Right cardiac atrium (tissue), 5 donors: Measurements from ENCODE around the gene BPIFA3. TPM values are rescaled to one million over a fixed set of nuclear protein-coding genes. Genes with fewer than 3 reads are reported as not detected.

ENCODE experiments used
- ATAC-seq, 2 donors: fragments of 200-7000 bp; cut with Tn5 transposase; one replicate each; pipeline versions ENCODE4 v1.8.0 to v1.9.1; 2020; ENCODE audit warnings: moderate library complexity in 2 of 2, mild to moderate bottlenecking in 1 of 2
- DNase-seq, 3 donors: peaks; one replicate each; pipeline ENCODE4 v3.0.0-alpha.2; 2020
- H3K27ac ChIP-seq: one replicate; pipeline ENCODE4 v1.5.1; 2013; ENCODE audit warnings: mild to moderate bottlenecking, low read length, control low read depth, moderate library complexity
- H3K27me3 ChIP-seq: one replicate; pipeline ENCODE4 v1.6.1; 2013; ENCODE audit not compliant: control insufficient read depth, insufficient read depth
- H3K4me1 ChIP-seq: one replicate; pipeline ENCODE4 v1.6.1; 2013; ENCODE audit warnings: low read length; ENCODE audit not compliant: control insufficient read depth, insufficient read depth
- H3K4me3 ChIP-seq: one replicate; pipeline ENCODE4 v1.5.1; 2013; ENCODE audit warnings: low read length, control low read depth
- H3K9me3 ChIP-seq: one replicate; pipeline ENCODE4 v1.6.1; 2013; ENCODE audit warnings: low read length; ENCODE audit not compliant: control insufficient read depth
- WGBS: extraction: QIAGEN DNeasy Blood & Tissue Kit; methylation state at CpG from one replicate; pipeline ENCODE4 v1.1.7; 2013; 5-methylcytosine and 5-hydroxymethylcytosine counted together
- intact Hi-C, 4 donors: fragments of 100-400 bp; cut with DNase I; formaldehyde crosslinking; loops; one replicate each; pipeline versions ENCODE4 v1.11.0 to v1.14.0; 2022 to 2023
- polyA plus RNA-seq: library from polyadenylated mRNA; stranded (reverse); fragments of 200-250 nt; gene quantifications from one replicate; pipeline ENCODE4 v1.2.3, GENCODE V29; 2013
- total RNA-seq, 4 donors: library from RNA; stranded (reverse); fragmentation: NEBNext Ultra II Directional; extraction: Animal tissue kit (Norgen Biotek cat#: 25700); gene quantifications; one replicate each; pipeline ENCODE4 v1.2.1, GENCODE V29; 2021
- donor health status: healthy with polysubstance abuse.
- donor health status: DM: no; HTN: yes; CAD: no.
- donor health status: DM: no; HTN: no; CAD: no.
- donor health status: DM: no; HTN: yes; CAD: no; lungs with severe emphysema.
- donor health status: DM: yes; HTN: yes; CAD: no.

BPIFA3 gene
- total and polyA plus RNA-seq, 5 donors = not detected

GRCh38 chr20:33261465-33261864 is 44.3 kb downstream of the BPIFA3 start:
- ATAC-seq = no peak

DNA sequence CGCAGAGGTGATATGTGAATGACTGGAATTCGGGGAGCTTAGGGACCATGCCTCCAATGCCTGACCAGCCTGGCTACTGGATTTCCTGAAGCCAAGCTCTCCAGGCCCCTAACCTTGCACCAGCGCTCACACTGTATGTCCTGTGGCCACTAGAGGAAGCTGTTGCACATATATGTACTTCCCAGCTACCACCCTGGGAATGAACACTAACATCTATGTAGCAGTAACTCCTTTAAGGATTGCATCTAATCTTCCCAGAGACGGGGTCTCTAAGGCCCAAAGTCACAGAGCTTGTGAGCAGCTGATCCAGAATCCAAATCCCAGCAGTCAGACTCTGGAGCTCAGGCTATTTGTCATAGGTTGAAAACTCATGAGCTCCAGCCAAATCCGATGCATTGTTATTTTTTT is 45.5 kb downstream of the BPIFA3 start:
- DNase-seq = peak in 1 of 3 donors; percentile 60
- intact Hi-C loops = no loop called here
- Histone ChIP-seq H3K9me3 (peaks cover 2% of the 10 kb centered on the region), H3K4me3 (no peak overlapping the region), H3K27ac (no peak overlapping the region), H3K4me1 (no peaks in the 10 kb centered on the region), H3K27me3 (no peaks in the 10 kb centered on the region)
- 19% methylated on average over 5 of the region's 5 CpGs for WGBS
- ATAC-seq = peak; percentile 47 to 57

More at GRCh38 chr20:33261465-33261864, 44.3 kb downstream of the BPIFA3 start:
- Histone ChIP-seq H3K4me3 (no peak overlapping the region), H3K4me1 (no peaks in the 10 kb centered on the region), H3K27me3 (no peaks in the 10 kb centered on the region), H3K27ac (no peak overlapping the region), H3K9me3 (peaks cover 2% of the 10 kb centered on the region)
- no peak for DNase-seq
- intact Hi-C loops = no loop called here
- WGBS = 66% methylated on average over 4 of the region's 4 CpGs

GRCh38 chr20:33263784-33264183 is 46.6 kb downstream of the BPIFA3 start:
- no peak overlapping the region for H3K4me3 ChIP-seq
- intact Hi-C loops = no loop called here
- DNase-seq (no peak), ATAC-seq (no peak)
- H3K9me3 ChIP-seq = peaks cover 2% of the 10 kb centered on the region
- no peaks in the 10 kb centered on the region for H3K27me3 ChIP-seq
- H3K27ac ChIP-seq = no peak overlapping the region
- no peaks in the 10 kb centered on the region for H3K4me1 ChIP-seq
- WGBS = 62% methylated on average over 5 of the region's 5 CpGs

DNA sequence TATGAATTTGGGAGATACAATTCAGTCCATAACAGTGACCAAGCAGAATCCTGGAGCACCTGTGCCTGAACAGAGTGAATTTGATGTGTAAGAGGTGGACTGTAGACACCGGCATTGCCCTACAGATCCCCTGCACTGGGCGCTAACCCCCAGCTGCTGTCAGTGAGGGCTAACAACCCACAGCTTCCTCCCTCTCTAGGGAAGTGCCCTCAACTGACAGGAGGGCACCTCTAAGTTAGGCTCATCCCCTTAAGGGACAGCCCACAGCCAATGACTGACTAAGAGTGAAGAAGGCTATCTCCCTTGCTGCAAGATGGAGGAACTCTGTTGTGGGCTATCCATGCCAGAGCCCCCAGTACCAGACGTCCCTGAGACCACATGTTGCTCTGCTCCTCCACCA is 50.5 kb downstream of the BPIFA3 start:
- H3K27me3 ChIP-seq = no peaks in the 10 kb centered on the region
- H3K4me3 ChIP-seq = no peak overlapping the region
- no peaks in the 10 kb centered on the region for H3K9me3 ChIP-seq
- DNase-seq = no peak
- intact Hi-C loops = no loop called here
- ATAC-seq = no peak
- no peak overlapping the region for H3K27ac ChIP-seq
- no peaks in the 10 kb centered on the region for H3K4me1 ChIP-seq
- WGBS = 66% methylated on average over 3 of the region's 3 CpGs

DNA sequence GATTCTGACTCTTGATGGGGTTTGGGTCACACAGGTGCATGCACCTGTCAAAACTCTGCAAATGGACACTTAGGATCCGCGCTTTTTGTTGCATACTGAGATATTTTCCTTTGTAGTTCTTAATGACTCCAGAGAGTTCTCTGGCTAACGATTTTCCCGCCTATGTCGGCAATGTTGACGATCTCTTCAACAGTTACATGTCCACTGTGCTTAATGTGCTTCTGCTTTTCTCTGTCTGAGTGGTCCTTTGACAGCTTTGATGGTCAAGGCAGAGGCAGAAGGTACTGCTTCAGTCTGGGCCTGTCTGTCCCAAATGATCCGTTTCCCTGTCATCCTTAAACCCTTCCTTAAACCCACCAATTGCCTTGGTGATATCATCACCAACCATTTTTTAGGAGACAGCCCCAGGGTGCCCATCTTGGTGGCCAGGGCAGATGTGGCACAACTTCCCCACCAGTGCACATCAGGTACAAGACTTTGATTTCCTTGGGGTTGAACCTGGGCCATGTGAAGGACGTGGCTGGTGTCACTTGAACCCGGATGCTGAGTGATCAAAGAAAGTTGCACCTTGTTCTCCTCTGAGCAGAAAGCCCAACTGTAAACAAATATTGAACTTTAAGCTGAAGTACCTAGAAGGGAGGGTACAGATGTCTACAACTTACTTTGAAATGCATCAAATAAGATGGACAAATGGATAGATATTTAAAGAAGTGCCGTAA is 55.2 kb downstream of the BPIFA3 start:
- intact Hi-C loops = no loop called here
- H3K27me3 ChIP-seq = no peaks in the 10 kb centered on the region
- no peak overlapping the region for H3K4me3 ChIP-seq
- no peaks in the 10 kb centered on the region for H3K9me3 ChIP-seq
- H3K27ac ChIP-seq = no peak overlapping the region
- ATAC-seq (no peak), DNase-seq (no peak)
- no peaks in the 10 kb centered on the region for H3K4me1 ChIP-seq
- WGBS = 87% methylated on average over 10 of the region's 10 CpGs

DNA sequence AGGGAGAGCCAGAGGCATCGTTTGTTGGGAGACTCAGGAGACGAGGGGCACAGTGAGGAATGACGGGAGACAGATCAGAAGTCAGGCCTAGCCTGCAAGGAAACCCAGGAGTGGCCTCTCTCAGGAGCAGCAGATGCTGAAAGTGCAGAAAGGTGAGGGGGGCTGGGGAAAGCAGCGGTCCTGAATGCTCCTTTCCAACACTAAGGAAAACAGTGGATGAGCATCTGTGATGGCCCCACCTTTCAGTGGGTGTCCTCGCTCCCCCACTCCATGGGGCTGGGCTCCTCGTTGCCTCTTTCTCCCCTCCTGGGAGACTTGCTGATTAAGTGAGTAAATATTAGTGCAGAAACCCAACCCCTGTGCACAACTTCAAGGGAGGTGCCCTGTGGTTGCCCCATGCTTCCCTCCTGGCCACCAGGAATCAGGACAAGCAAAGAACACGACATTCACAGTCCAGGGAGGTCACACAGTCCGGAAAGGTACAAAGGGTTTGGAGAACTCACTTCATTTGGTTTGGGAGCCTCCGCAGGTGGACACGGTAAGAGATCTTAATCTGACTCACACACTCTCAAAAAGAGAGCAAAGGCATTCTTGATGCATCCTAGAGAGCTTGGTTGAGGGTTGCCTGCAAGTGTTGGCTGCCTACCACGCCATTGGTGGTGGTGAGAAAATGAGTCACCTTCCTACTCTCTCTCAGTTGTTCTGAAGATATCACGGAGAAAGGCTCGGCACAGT is 56.1 kb downstream of the BPIFA3 start:
- ATAC-seq = no peak

DNA sequence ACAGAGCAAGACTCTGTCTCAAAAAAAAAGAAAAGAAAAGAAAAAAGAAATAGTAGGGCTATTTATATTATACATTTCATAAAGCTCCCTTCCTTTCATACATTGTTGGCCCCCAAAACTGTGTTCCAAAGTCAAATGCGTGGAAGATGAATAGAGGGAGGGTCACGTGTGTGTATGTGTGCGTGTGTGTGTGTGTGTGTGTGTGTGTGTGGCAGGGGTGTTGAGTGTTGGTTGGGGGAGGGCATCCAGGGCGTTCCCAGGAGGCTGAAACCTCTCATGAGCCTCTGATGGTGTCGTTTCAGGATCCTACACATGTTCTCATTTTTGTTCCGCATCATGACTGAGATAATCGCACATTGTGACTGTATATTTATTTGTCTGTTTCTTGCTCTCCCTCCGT is 58.1 kb downstream of the BPIFA3 start:
- Histone ChIP-seq H3K4me3 (no peak overlapping the region), H3K27me3 (no peaks in the 10 kb centered on the region), H3K4me1 (no peaks in the 10 kb centered on the region), H3K27ac (no peak overlapping the region), H3K9me3 (no peaks in the 10 kb centered on the region)
- WGBS = 65% methylated on average over 8 of the region's 8 CpGs
- no peak for DNase-seq
- ATAC-seq = no peak
- intact Hi-C loops = no loop called here

More for the DNA sequence above, 56.1 kb downstream of the BPIFA3 start:
- WGBS = 54% methylated on average over 13 of the region's 13 CpGs
- no peak overlapping the region for H3K27ac ChIP-seq
- DNase-seq = no peak
- H3K9me3 ChIP-seq = no peaks in the 10 kb centered on the region
- no peaks in the 10 kb centered on the region for H3K4me1 ChIP-seq
- intact Hi-C loops = no loop called here
- H3K27me3 ChIP-seq = no peaks in the 10 kb centered on the region
- no peak overlapping the region for H3K4me3 ChIP-seq

DNA sequence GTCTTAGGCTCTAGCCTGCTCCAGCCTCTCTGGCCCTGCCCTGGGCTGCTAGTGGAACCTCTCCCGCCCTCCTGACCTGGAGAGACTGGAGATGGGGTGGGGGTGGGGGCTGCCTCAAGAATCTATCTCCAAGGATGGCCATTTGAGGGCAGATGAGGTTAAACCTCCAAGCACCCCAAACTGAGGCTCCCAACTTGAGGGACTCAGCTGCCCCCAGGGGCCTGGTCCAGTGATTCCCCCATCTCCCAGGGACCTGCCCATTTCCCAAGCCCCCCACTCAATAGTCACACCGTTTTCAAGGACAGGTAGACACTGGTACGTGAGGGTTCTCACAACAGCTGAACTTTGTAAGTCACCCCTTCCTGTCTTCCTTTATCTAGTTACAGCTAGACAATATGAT is 58.7 kb downstream of the BPIFA3 start:
- Histone ChIP-seq H3K27me3 (no peaks in the 10 kb centered on the region), H3K9me3 (no peaks in the 10 kb centered on the region), H3K4me3 (no peak overlapping the region), H3K4me1 (no peaks in the 10 kb centered on the region), H3K27ac (no peak overlapping the region)
- ATAC-seq (no peak), DNase-seq (no peak)
- WGBS = 53% methylated on average over 3 of the region's 3 CpGs
- intact Hi-C loops = no loop called here

- DNase-seq (no peak), ATAC-seq (no peak)
- H3K9me3 ChIP-seq = no peaks in the 10 kb centered on the region
- 69% methylated on average over 11 of the region's 12 CpGs for WGBS
- no peaks in the 10 kb centered on the region for H3K4me1 ChIP-seq
- no peaks in the 10 kb centered on the region for H3K27me3 ChIP-seq
- intact Hi-C loops = no loop called here
- H3K4me3 ChIP-seq = no peak overlapping the region
- no peak overlapping the region for H3K27ac ChIP-seq
Measured at GRCh38 chr20:33276303-33277113, 59.4 kb downstream of the BPIFA3 start.
